Parathyroid adenoma (tissue), 2 donors: ENCODE measurements around the gene TBC1D14.

Experiments used
- H2AFZ ChIP-seq: fragments of 300-600 bp; sonication (generic); one replicate; pipeline ENCODE4 v1.7.0; 2017; ENCODE audit warnings: antibody characterized with exemption, mild to moderate bottlenecking
- H3K27ac ChIP-seq: fragments of 300-600 bp; sonication (generic); one replicate; pipeline ENCODE4 v1.7.0; 2017
- H3K27me3 ChIP-seq: fragments of 300-600 bp; sonication (generic); one replicate; pipeline ENCODE4 v1.7.0; 2017; ENCODE audit warnings: low read length; ENCODE audit not compliant: control insufficient read depth, insufficient read depth
- H3K36me3 ChIP-seq: fragments of 300-600 bp; sonication (generic); one replicate; pipeline ENCODE4 v1.7.0; 2017; ENCODE audit warnings: low read length; ENCODE audit not compliant: control insufficient read depth, insufficient read depth
- H3K4me1 ChIP-seq: fragments of 300-600 bp; sonication (generic); one replicate; pipeline ENCODE4 v1.7.0; 2017; ENCODE audit warnings: control low read depth
- H3K4me2 ChIP-seq: fragments of 300-600 bp; sonication (generic); one replicate; pipeline ENCODE4 v1.7.0; 2017; ENCODE audit warnings: low read length
- H3K4me3 ChIP-seq: fragments of 300-600 bp; sonication (generic); one replicate; pipeline ENCODE4 v1.7.0; 2017; ENCODE audit warnings: low read depth, low read length
- H3K79me2 ChIP-seq: fragments of 300-600 bp; sonication (generic); one replicate; pipeline ENCODE4 v1.7.0; 2017; ENCODE audit warnings: control low read depth
- H3K9ac ChIP-seq: fragments of 300-600 bp; sonication (generic); one replicate; pipeline ENCODE4 v1.7.0; 2017; ENCODE audit warnings: mild to moderate bottlenecking
- H3K9me3 ChIP-seq: fragments of 300-600 bp; sonication (generic); one replicate; pipeline ENCODE4 v1.7.0; 2017; ENCODE audit warnings: low read length; ENCODE audit not compliant: control insufficient read depth
- TF ChIP-seq, protein P1 (sequence below): fragments of 300-600 bp; sonication (generic); IDR thresholded peaks from one replicate; pipeline ENCODE4 v1.7.0; 2017; ENCODE audit warnings: antibody characterized with exemption, mild to moderate bottlenecking
- donor health status: primary hyperparathyroidism.

TBC1D14 gene

GRCh38 chr4:7025040-7025602, 115.5 kb downstream of the TBC1D14 start:
- H3K36me3 ChIP-seq, result no peaks in the 10 kb centered on the region
- no peak overlapping the region for H3K9ac ChIP-seq
- no peaks in the 10 kb centered on the region for H3K79me2 ChIP-seq
- H3K4me1 ChIP-seq, result no peaks in the 10 kb centered on the region
- H3K4me2 ChIP-seq, result no peak overlapping the region
- H3K9me3 ChIP-seq, result no peaks in the 10 kb centered on the region
- no peak overlapping the region for H3K27ac ChIP-seq
- H3K4me3 ChIP-seq, result no peak overlapping the region
- no peak overlapping the region for H2AFZ ChIP-seq
- TF ChIP-seq, protein P1, sequence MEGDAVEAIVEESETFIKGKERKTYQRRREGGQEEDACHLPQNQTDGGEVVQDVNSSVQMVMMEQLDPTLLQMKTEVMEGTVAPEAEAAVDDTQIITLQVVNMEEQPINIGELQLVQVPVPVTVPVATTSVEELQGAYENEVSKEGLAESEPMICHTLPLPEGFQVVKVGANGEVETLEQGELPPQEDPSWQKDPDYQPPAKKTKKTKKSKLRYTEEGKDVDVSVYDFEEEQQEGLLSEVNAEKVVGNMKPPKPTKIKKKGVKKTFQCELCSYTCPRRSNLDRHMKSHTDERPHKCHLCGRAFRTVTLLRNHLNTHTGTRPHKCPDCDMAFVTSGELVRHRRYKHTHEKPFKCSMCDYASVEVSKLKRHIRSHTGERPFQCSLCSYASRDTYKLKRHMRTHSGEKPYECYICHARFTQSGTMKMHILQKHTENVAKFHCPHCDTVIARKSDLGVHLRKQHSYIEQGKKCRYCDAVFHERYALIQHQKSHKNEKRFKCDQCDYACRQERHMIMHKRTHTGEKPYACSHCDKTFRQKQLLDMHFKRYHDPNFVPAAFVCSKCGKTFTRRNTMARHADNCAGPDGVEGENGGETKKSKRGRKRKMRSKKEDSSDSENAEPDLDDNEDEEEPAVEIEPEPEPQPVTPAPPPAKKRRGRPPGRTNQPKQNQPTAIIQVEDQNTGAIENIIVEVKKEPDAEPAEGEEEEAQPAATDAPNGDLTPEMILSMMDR, result no peak
- no peaks in the 10 kb centered on the region for H3K27me3 ChIP-seq

- H3K27ac ChIP-seq, result no peak overlapping the region
- no peaks in the 10 kb centered on the region for H3K4me1 ChIP-seq
- no peak overlapping the region for H3K4me2 ChIP-seq
- H3K27me3 ChIP-seq, result no peaks in the 10 kb centered on the region
- no peak overlapping the region for H3K4me3 ChIP-seq
- H3K79me2 ChIP-seq, result no peaks in the 10 kb centered on the region
- no peaks in the 10 kb centered on the region for H3K36me3 ChIP-seq
- TF ChIP-seq, protein P1, result no peak
- no peak overlapping the region for H3K9ac ChIP-seq
- H2AFZ ChIP-seq, result no peak overlapping the region
- H3K9me3 ChIP-seq, result no peaks in the 10 kb centered on the region
Measured at GRCh38 chr4:7026107-7026506, 116.5 kb downstream of the TBC1D14 start.

GRCh38 chr4:7027284-7027683, 117.7 kb downstream of the TBC1D14 start:
- Histone ChIP-seq H3K79me2 (no peaks in the 10 kb centered on the region), H3K9ac (no peak overlapping the region), H3K36me3 (no peaks in the 10 kb centered on the region), H3K4me1 (no peaks in the 10 kb centered on the region), H3K4me2 (no peak overlapping the region), H3K9me3 (no peaks in the 10 kb centered on the region), H3K27me3 (no peaks in the 10 kb centered on the region), H2AFZ (no peak overlapping the region), H3K4me3 (no peak overlapping the region), H3K27ac (no peak overlapping the region)
- TF ChIP-seq, protein P1, result no peak

DNA sequence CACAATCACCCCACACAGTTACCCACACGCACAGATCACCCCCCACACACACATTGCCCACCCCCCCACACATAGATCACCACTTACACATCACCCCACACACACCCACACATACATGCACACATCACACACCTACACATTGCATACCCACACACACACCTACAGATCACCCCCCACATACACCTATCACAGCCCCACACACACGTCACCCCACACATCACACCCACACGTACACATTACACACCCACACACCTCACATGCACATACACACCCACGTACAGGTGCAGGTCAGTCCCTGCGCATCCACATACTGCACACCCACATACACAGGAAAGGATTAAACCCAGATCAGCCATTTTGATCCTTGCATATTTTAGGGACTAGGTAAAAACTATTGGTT, 118.3 kb downstream of the TBC1D14 start:
- Histone ChIP-seq H3K4me1 (no peaks in the 10 kb centered on the region), H3K4me3 (no peak overlapping the region), H3K9me3 (no peaks in the 10 kb centered on the region), H3K27me3 (no peaks in the 10 kb centered on the region), H3K27ac (no peak overlapping the region), H2AFZ (no peak overlapping the region), H3K36me3 (no peaks in the 10 kb centered on the region), H3K4me2 (no peak overlapping the region), H3K9ac (no peak overlapping the region), H3K79me2 (no peaks in the 10 kb centered on the region)
- TF ChIP-seq, protein P1, result no peak

- Histone ChIP-seq H3K9ac (no peak overlapping the region), H2AFZ (no peak overlapping the region), H3K79me2 (no peaks in the 10 kb centered on the region), H3K9me3 (no peaks in the 10 kb centered on the region), H3K36me3 (no peaks in the 10 kb centered on the region), H3K4me1 (no peaks in the 10 kb centered on the region), H3K27ac (no peak overlapping the region), H3K4me2 (no peak overlapping the region), H3K4me3 (no peak overlapping the region), H3K27me3 (no peaks in the 10 kb centered on the region)
- TF ChIP-seq, protein P1, result no peak
Measured at GRCh38 chr4:7029212-7029611, 119.6 kb downstream of the TBC1D14 start.
